ENCODE data around the gene TMEM247.

TMEM247 gene

GRCh38 chr2:46479265-46479664, at the start of gene TMEM247:
TSS of gene TMEM247 (plus strand) at chr2:46479565.
- DNase-seq: no peak

- no peak for DNase-seq
Observed at GRCh38 chr2:46430413-46430812, 49.0 kb upstream of the TMEM247 start.

GRCh38 chr2:46430992-46431391, 48.4 kb upstream of the TMEM247 start:
- DNase-seq: no peak

GRCh38 chr2:46431481-46432235, 47.7 kb upstream of the TMEM247 start:
- no peak for DNase-seq

- DNase-seq: no peak
Observed at GRCh38 chr2:46434851-46435273, 44.5 kb upstream of the TMEM247 start.

GRCh38 chr2:46435353-46435752, 44.0 kb upstream of the TMEM247 start:
- DNase-seq: no peak

GRCh38 chr2:46435796-46436360, 43.5 kb upstream of the TMEM247 start:
- no peak for DNase-seq

GRCh38 chr2:46436800-46437199, 42.6 kb upstream of the TMEM247 start:
- no peak for DNase-seq

- no peak for DNase-seq
Observed at GRCh38 chr2:46438102-46438501, 41.3 kb upstream of the TMEM247 start.

GRCh38 chr2:46438794-46439193, 40.6 kb upstream of the TMEM247 start:
- no peak for DNase-seq

- no peak for DNase-seq
Observed at GRCh38 chr2:46439582-46439981, 39.8 kb upstream of the TMEM247 start.

GRCh38 chr2:46441838-46442712, 37.3 kb upstream of the TMEM247 start:
- no peak for DNase-seq

- no peak for DNase-seq
Observed at GRCh38 chr2:46444732-46445131, 34.6 kb upstream of the TMEM247 start.

GRCh38 chr2:46445556-46445955, 33.8 kb upstream of the TMEM247 start:
- DNase-seq: no peak

- DNase-seq: no peak
Observed at GRCh38 chr2:46446871-46447568, 32.3 kb upstream of the TMEM247 start.

GRCh38 chr2:46447649-46448048, 31.7 kb upstream of the TMEM247 start:
- no peak for DNase-seq

- DNase-seq: no peak
Observed at GRCh38 chr2:46448111-46448510, 31.3 kb upstream of the TMEM247 start.

- DNase-seq: no peak
Observed at GRCh38 chr2:46448641-46449040, 30.7 kb upstream of the TMEM247 start.

GRCh38 chr2:46449700-46450099, 29.7 kb upstream of the TMEM247 start:
- DNase-seq: no peak

GRCh38 chr2:46451131-46451711, 28.1 kb upstream of the TMEM247 start:
- DNase-seq: no peak

- DNase-seq: no peak
Observed at GRCh38 chr2:46456789-46457188, 22.6 kb upstream of the TMEM247 start.

- no peak for DNase-seq
Observed at GRCh38 chr2:46458763-46459500, 20.4 kb upstream of the TMEM247 start.

Data from SIG-M5 (cell line).